H9 (cell line): ENCODE results near the gene INPP5A. TPM values are rescaled to one million over a fixed set of nuclear protein-coding genes. Genes with fewer than 3 reads are reported as not detected.

Source experiments
- DNase-seq: peaks from one replicate; pipeline ENCODE4 v3.0.0-alpha.2; 2017
- H2AFZ ChIP-seq: one replicate; pipeline ENCODE4 v1.6.1; 2013; ENCODE audit warnings: mild to moderate bottlenecking, low read length, control low read depth, moderate library complexity
- H2AK5ac ChIP-seq: 2 replicates; pipeline ENCODE4 v1.6.1; 2013; ENCODE audit warnings: low read length, control low read depth, mixed read lengths; ENCODE audit not compliant: insufficient read length
- H2BK120ac ChIP-seq: one replicate; pipeline ENCODE4 v1.6.1; 2013; ENCODE audit warnings: low read depth, mild to moderate bottlenecking, low read length, control low read depth, inconsistent platforms; ENCODE audit not compliant: poor library complexity, severe bottlenecking
- H2BK12ac ChIP-seq: 2 replicates; pipeline ENCODE4 v1.6.1; 2013; ENCODE audit warnings: low read length, control low read depth, mixed read lengths, low read depth; ENCODE audit not compliant: insufficient read length
- H2BK15ac ChIP-seq: 2 replicates; pipeline ENCODE4 v1.6.1; 2013; ENCODE audit warnings: low read depth, low read length, control low read depth
- H2BK20ac ChIP-seq: one replicate; pipeline ENCODE4 v1.6.1; 2013; ENCODE audit warnings: low read depth, mild to moderate bottlenecking, low read length, control low read depth, inconsistent platforms; ENCODE audit not compliant: poor library complexity, severe bottlenecking
- H2BK5ac ChIP-seq: 2 replicates; pipeline ENCODE4 v1.6.1; 2013; ENCODE audit warnings: low read length, control low read depth, mixed read lengths; ENCODE audit not compliant: insufficient read length
- H3K14ac ChIP-seq: 2 replicates; pipeline ENCODE4 v1.6.1; 2013; ENCODE audit warnings: low read length, control low read depth; ENCODE audit not compliant: insufficient read depth
- H3K18ac ChIP-seq: 2 replicates; pipeline ENCODE4 v1.6.1; 2013; ENCODE audit warnings: low read depth, mild to moderate bottlenecking, mixed read lengths, low read length, control low read depth; ENCODE audit not compliant: insufficient read length
- H3K23ac ChIP-seq: 2 replicates; pipeline ENCODE4 v1.6.1; 2013; ENCODE audit warnings: low read length, control low read depth, mixed read lengths, low read depth; ENCODE audit not compliant: insufficient read length
- H3K23me2 ChIP-seq: 2 replicates; pipeline ENCODE4 v1.6.1; 2013; ENCODE audit warnings: low read depth, mild to moderate bottlenecking, mixed read lengths, low read length, control low read depth; ENCODE audit not compliant: insufficient read length, poor library complexity, severe bottlenecking
- H3K27ac ChIP-seq: 2 replicates; pipeline ENCODE4 v1.5.1; 2013; ENCODE audit warnings: low read length, control low read depth, mixed read lengths, low read depth; ENCODE audit not compliant: insufficient read length
- H3K27me3 ChIP-seq: 2 replicates; pipeline ENCODE4 v1.6.1; 2013; ENCODE audit warnings: low read length, control low read depth, inconsistent platforms; ENCODE audit not compliant: insufficient read depth
- H3K4ac ChIP-seq: 2 replicates; pipeline ENCODE4 v1.6.1; 2013; ENCODE audit warnings: low read depth, mild to moderate bottlenecking, control low read depth, inconsistent platforms, low read length, moderate library complexity
- H3K4me1 ChIP-seq: 2 replicates; pipeline ENCODE4 v1.6.1; 2013; ENCODE audit warnings: low read length, control low read depth, inconsistent platforms; ENCODE audit not compliant: insufficient read depth
- H3K4me2 ChIP-seq: 2 replicates; pipeline ENCODE4 v1.6.1; 2013; ENCODE audit warnings: low read length, control low read depth, mixed read lengths; ENCODE audit not compliant: insufficient read length, insufficient read depth
- H3K56ac ChIP-seq: 2 replicates; pipeline ENCODE4 v1.6.1; 2013; ENCODE audit warnings: low read depth, mild to moderate bottlenecking, mixed read lengths, low read length, control low read depth; ENCODE audit not compliant: insufficient read length
- H3K79me1 ChIP-seq: 2 replicates; pipeline ENCODE4 v1.6.1; 2013; ENCODE audit warnings: low read depth, mild to moderate bottlenecking, moderate library complexity, low read length, control low read depth, inconsistent platforms; ENCODE audit not compliant: insufficient read depth, poor library complexity, severe bottlenecking
- H3K79me2 ChIP-seq: 2 replicates; pipeline ENCODE4 v1.6.1; 2013; ENCODE audit warnings: low read length, control low read depth, inconsistent platforms; ENCODE audit not compliant: insufficient read depth
- H3K9ac ChIP-seq: 2 replicates; pipeline ENCODE4 v1.6.1; 2013; ENCODE audit warnings: low read length, control low read depth, mixed read lengths; ENCODE audit not compliant: insufficient read length; ENCODE audit errors: extremely low read depth
- H3K9me3 ChIP-seq: one replicate; pipeline ENCODE4 v1.6.1; 2013; ENCODE audit warnings: low read depth, low read length, inconsistent platforms; ENCODE audit not compliant: control insufficient read depth
- H3T11ph ChIP-seq: one replicate; pipeline ENCODE4 v1.6.1; 2013; ENCODE audit warnings: mild to moderate bottlenecking, low read length, control low read depth, inconsistent platforms
- H4K20me1 ChIP-seq: one replicate; pipeline ENCODE4 v1.6.1; 2013; ENCODE audit not compliant: control insufficient read depth, insufficient read length, insufficient read depth
- H4K5ac ChIP-seq: 2 replicates; pipeline ENCODE4 v1.6.1; 2013; ENCODE audit warnings: low read depth, mild to moderate bottlenecking, mixed read lengths, low read length, control low read depth; ENCODE audit not compliant: insufficient read length
- H4K8ac ChIP-seq: replicated peaks from 2 replicates; pipeline ENCODE4 v1.6.1; 2013; ENCODE audit warnings: low read length, control low read depth, mixed read lengths, low read depth; ENCODE audit not compliant: insufficient read length
- H4K91ac ChIP-seq: 2 replicates; pipeline ENCODE4 v1.6.1; 2013; ENCODE audit warnings: low read depth, mild to moderate bottlenecking, moderate library complexity, mixed read lengths, low read length, control low read depth; ENCODE audit not compliant: insufficient read length
- H3K27ac Mint-ChIP-seq, 3 experiments: 2 replicates in 2 of 3; 3 replicates in 1 of 3; pipeline ENCODE4 v1.8.0; 2020 to 2021; ENCODE audit warnings: mixed read lengths in 3 of 3, mild to moderate bottlenecking in 1 of 3, moderate library complexity in 1 of 3
- H3K27me3 Mint-ChIP-seq: 2 replicates; pipeline ENCODE4 v1.8.0; 2021; ENCODE audit warnings: low read depth, mild to moderate bottlenecking, moderate library complexity, mixed read lengths
- H3K36me3 Mint-ChIP-seq, 3 experiments: 2 replicates in 2 of 3; 3 replicates in 1 of 3; pipeline ENCODE4 v1.8.0; 2020 to 2021; ENCODE audit warnings: low read depth in 3 of 3, mixed read lengths in 3 of 3; ENCODE audit not compliant: insufficient read depth in 1 of 3
- H3K4me1 Mint-ChIP-seq, 2 experiments: 2 replicates each; pipeline ENCODE4 v1.8.0; 2020; ENCODE audit warnings: mixed read lengths in 2 of 2
- H3K4me3 Mint-ChIP-seq, 2 experiments: 2 replicates in 1 of 2; 3 replicates in 1 of 2; pipeline ENCODE4 v1.8.0; 2020 to 2021; ENCODE audit warnings: mild to moderate bottlenecking in 2 of 2, mixed read lengths in 2 of 2, moderate library complexity in 1 of 2
- H3K9me3 Mint-ChIP-seq, 2 experiments: 2 replicates in 1 of 2; 3 replicates in 1 of 2; pipeline ENCODE4 v1.8.0; 2020; ENCODE audit warnings: mild to moderate bottlenecking in 2 of 2, mixed read lengths in 2 of 2, moderate library complexity in 1 of 2
- CTCF ChIP-seq: fragments of 200-600 bp; sonication (generic); conservative IDR thresholded peaks from 3 replicates; pipeline ENCODE4 v1.8.0; 2021; ENCODE audit warnings: antibody characterized with exemption, mild to moderate bottlenecking
- WGBS: extraction: QIAGEN DNeasy Blood & Tissue Kit; methylation state at CpG from one replicate; pipeline ENCODE4 v1.1.7; 2013; ENCODE audit warnings: missing lambda C conversion rate, low lambda C conversion rate, mixed read lengths; ENCODE audit not compliant: insufficient read length; ENCODE audit errors: extremely low coverage; 5-methylcytosine and 5-hydroxymethylcytosine counted together
- total RNA-seq: library from RNA; stranded (reverse); gene quantifications from 2 replicates; pipeline ENCODE4 v1.2.1, GENCODE V29; 2021

The INPP5A gene
- total RNA-seq, 1 experiment from 2014 or later = 17.7 TPM

GRCh38 chr10:132783165-132783939 is 245.8 kb downstream of the INPP5A start:
- Histone ChIP-seq H3K56ac (no peak overlapping the region), H3K79me2 (no peaks in the 10 kb centered on the region), H4K91ac (no peak overlapping the region), H3K79me1 (no peaks in the 10 kb centered on the region), H4K20me1 (no peaks in the 10 kb centered on the region), H3K9me3 (no peaks in the 10 kb centered on the region), H2BK120ac (no peak overlapping the region), H3K4me1 (0 out of 2 replicates have a peak, but pooled peaks cover 3% of the 10 kb centered on the region), H3K27ac (no peak overlapping the region), H3K23me2 (peaks cover 3% of the 10 kb centered on the region), H2BK12ac (no peak overlapping the region), H3K14ac (no peak overlapping the region), H3K4me2 (no peak overlapping the region), H3K18ac (no peak overlapping the region), H4K8ac (no peak overlapping the region), H3K27me3 (peaks cover 55% of the 10 kb centered on the region), H2BK20ac (no peak overlapping the region), H3K4ac (no peak overlapping the region), H3T11ph (no peak overlapping the region), H2BK5ac (no peak overlapping the region), H4K5ac (no peak overlapping the region), H3K23ac (no peak overlapping the region), H2AFZ (no peak overlapping the region), H2BK15ac (no peak overlapping the region), H3K9ac (no peak overlapping the region), H2AK5ac (no peak overlapping the region)
- H3K4me1 Mint-ChIP-seq = peaks cover 14 to 16% of the 10 kb centered on the region in 2 experiments
- no peaks in the 10 kb centered on the region for H3K9me3 Mint-ChIP-seq
- no CpG with 5 or more reads among the region's 30 CpGs for WGBS
- no peak overlapping the region for H3K27ac Mint-ChIP-seq
- DNase-seq = no peak
- peak overlapping the region in 1 of 2 experiments; percentile 66; a peak in 4 of 5 replicates for H3K4me3 Mint-ChIP-seq
- peaks cover 0 to 3% (median 0%) of the 10 kb centered on the region in 3 experiments; a peak in 4 of 7 replicates for H3K36me3 Mint-ChIP-seq
- no peak for TF ChIP-seq CTCF
- H3K27me3 Mint-ChIP-seq = peaks cover 69% of the 10 kb centered on the region
